Sigmoid colon (tissue), 7 donors: ENCODE measurements around the gene DNAH6. TPM values are rescaled to one million over a fixed set of nuclear protein-coding genes. Genes with fewer than 3 reads are reported as not detected.
"Not testable (repeated sequence)": the region's sequence is repeated elsewhere in the genome, so short reads cannot be mapped to it uniquely, and the experiment has no call there.

Experiments used
- DNase-seq: peaks from one replicate; pipeline ENCODE4 v3.0.0-alpha.2; 2019
- H3K27ac ChIP-seq, 4 donors: fragments of 200-600 bp; sonication (generic); one replicate each; pipeline ENCODE4 v1.5.1; 2016 to 2019; ENCODE audit warnings: mild to moderate bottlenecking in 1 of 4
- H3K27me3 ChIP-seq, 3 donors: fragments of 200-600 bp; sonication (generic); one replicate each; pipeline ENCODE4 v1.5.1; 2019; ENCODE audit warnings: mild to moderate bottlenecking in 1 of 3
- H3K36me3 ChIP-seq, 4 donors: fragments of 200-600 bp; sonication (generic); one replicate each; pipeline ENCODE4 v1.5.1; 2016 to 2019
- H3K4me1 ChIP-seq, 4 donors: fragments of 200-600 bp; sonication (generic); one replicate each; pipeline ENCODE4 v1.5.1; 2017 to 2019
- H3K4me3 ChIP-seq, 4 donors: fragments of 200-600 bp; sonication (generic); one replicate each; pipeline ENCODE4 v1.5.1; 2017 to 2019; ENCODE audit warnings: mild to moderate bottlenecking in 2 of 4, moderate library complexity in 1 of 4
- H3K9me3 ChIP-seq, 4 donors: fragments of 200-600 bp in 3 of 4; sonication (generic) in 3 of 4; one replicate each; pipeline versions ENCODE4 v1.5.1 to v1.6.1; 2013 to 2019
- EP300 ChIP-seq, 4 donors: sonication (generic); formaldehyde crosslinking; IDR thresholded peaks; one replicate each; pipeline ENCODE4 v1.6.1; 2017; ENCODE audit warnings: antibody characterized with exemption in 4 of 4
- POLR2A ChIP-seq, 2 donors: fragments of 450-650 bp; IDR thresholded peaks; one replicate each; pipeline ENCODE4 v1.6.1; 2016; ENCODE audit warnings: antibody characterized with exemption in 2 of 2, mild to moderate bottlenecking in 2 of 2, moderate library complexity in 2 of 2
- POLR2AphosphoS5 ChIP-seq, 4 donors: sonication (generic); formaldehyde crosslinking; IDR thresholded peaks; one replicate each; pipeline ENCODE4 v1.6.1; 2017; ENCODE audit warnings: antibody characterized with exemption in 4 of 4
- WGBS, 2 donors: extraction: QIAGEN DNeasy Blood & Tissue Kit; methylation state at CpG; one replicate each; pipeline ENCODE4 v1.1.7; 2013; 5-methylcytosine and 5-hydroxymethylcytosine counted together
- intact Hi-C: fragments of 100-400 bp; cut with DNase I; formaldehyde crosslinking; loops from one replicate; pipeline ENCODE4 v1.15.1; 2023
- polyA plus RNA-seq, 3 donors: library from polyadenylated mRNA; stranded (reverse); fragments of 200-250 nt; gene quantifications; one replicate each; pipeline ENCODE4 v1.2.3, GENCODE V29; 2013
- total RNA-seq, 4 donors: library from RNA; depleted of rRNA; stranded (reverse); fragments of >200 nt; gene quantifications; one replicate each; pipeline ENCODE4 v1.1.0, GENCODE V29; 2016
- TF ChIP-seq, protein P1 (sequence below), 4 experiments: fragments of 450-650 bp in 3 of 4; fragments of 200-600 bp in 1 of 4; IDR thresholded peaks; one replicate each; pipeline ENCODE4 v1.5.1; 2016 to 2019; ENCODE audit warnings: antibody characterized with exemption in 4 of 4, mild to moderate bottlenecking in 3 of 4, moderate library complexity in 2 of 4
- donor health status: healthy with polysubstance abuse.
- donor health status: Bipolar disorder and iron deficiency.
- donor health status: healthy.

DNAH6 gene
- total and polyA plus RNA-seq, 7 donors, result 0.20 to 0.55 (median 0.36) TPM; not detected in 2

- H3K36me3 ChIP-seq, result no peaks in the 10 kb centered on the region
- H3K4me1 ChIP-seq, result no peaks in the 10 kb centered on the region
- no peak for TF ChIP-seq EP300 (IDR thresholded peaks at IDR 0.05)
- no peak for TF ChIP-seq POLR2AphosphoS5 (IDR thresholded peaks at IDR 0.05)
- TF ChIP-seq POLR2A (IDR thresholded peaks at IDR 0.05), result no peak
- TF ChIP-seq, protein P1, sequence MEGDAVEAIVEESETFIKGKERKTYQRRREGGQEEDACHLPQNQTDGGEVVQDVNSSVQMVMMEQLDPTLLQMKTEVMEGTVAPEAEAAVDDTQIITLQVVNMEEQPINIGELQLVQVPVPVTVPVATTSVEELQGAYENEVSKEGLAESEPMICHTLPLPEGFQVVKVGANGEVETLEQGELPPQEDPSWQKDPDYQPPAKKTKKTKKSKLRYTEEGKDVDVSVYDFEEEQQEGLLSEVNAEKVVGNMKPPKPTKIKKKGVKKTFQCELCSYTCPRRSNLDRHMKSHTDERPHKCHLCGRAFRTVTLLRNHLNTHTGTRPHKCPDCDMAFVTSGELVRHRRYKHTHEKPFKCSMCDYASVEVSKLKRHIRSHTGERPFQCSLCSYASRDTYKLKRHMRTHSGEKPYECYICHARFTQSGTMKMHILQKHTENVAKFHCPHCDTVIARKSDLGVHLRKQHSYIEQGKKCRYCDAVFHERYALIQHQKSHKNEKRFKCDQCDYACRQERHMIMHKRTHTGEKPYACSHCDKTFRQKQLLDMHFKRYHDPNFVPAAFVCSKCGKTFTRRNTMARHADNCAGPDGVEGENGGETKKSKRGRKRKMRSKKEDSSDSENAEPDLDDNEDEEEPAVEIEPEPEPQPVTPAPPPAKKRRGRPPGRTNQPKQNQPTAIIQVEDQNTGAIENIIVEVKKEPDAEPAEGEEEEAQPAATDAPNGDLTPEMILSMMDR (IDR thresholded peaks at IDR 0.05), result no peak
- no peak overlapping the region for H3K4me3 ChIP-seq
- 89 to 96% methylated on average over 1 of the region's 1 CpG for WGBS, 2 donors
- no peak for DNase-seq
- intact Hi-C loops, result no loop called here
- no peaks in the 10 kb centered on the region for H3K9me3 ChIP-seq
- no peaks in the 10 kb centered on the region for H3K27me3 ChIP-seq
- no peak overlapping the region for H3K27ac ChIP-seq
These were observed 32.0 kb downstream of the DNAH6 start for GRCh38 chr2:84548303-84548702.

- 76 to 78% methylated on average over 1 of the region's 1 CpG for WGBS, 2 donors
- TF ChIP-seq POLR2A (IDR thresholded peaks at IDR 0.05) (no peak), POLR2AphosphoS5 (IDR thresholded peaks at IDR 0.05) (no peak), EP300 (IDR thresholded peaks at IDR 0.05) (no peak)
These were observed 34.6 kb downstream of the DNAH6 start for GRCh38 chr2:84550916-84551315.

DNA sequence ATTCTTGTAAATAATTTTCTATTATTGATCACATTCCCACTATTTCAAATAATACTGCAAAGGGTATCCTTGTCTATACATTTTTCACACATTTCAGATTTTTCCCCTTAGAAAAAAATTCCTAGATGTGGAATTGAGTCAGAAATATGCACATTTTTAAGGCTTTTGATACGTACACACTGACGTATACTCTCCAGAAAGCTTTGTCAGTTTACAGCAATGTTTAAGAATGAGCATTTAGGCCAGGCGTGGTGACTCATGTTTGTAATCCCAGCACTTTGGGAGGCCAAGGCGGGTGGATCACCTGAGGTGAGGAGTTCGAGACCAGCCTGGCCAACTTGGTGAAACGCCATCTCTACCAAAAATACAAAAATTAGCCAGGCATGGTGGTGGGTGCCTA lies 35.2 kb downstream of the DNAH6 start:
- H3K9me3 ChIP-seq, intact Hi-C loops, H3K4me1 ChIP-seq, DNase-seq, H3K27ac ChIP-seq, H3K36me3 ChIP-seq, H3K4me3 ChIP-seq, H3K27me3 ChIP-seq: not testable (repeated sequence)
- WGBS, 2 donors, result 94 to 95% methylated on average over 6 of the region's 6 CpGs

More at GRCh38 chr2:84550916-84551315, 34.6 kb downstream of the DNAH6 start:
- no peaks in the 10 kb centered on the region for H3K9me3 ChIP-seq
- intact Hi-C loops, result no loop called here
- no peak overlapping the region for H3K4me3 ChIP-seq
- H3K36me3 ChIP-seq, result no peaks in the 10 kb centered on the region
- H3K4me1 ChIP-seq, result no peaks in the 10 kb centered on the region
- no peaks in the 10 kb centered on the region for H3K27me3 ChIP-seq
- no peak for DNase-seq
- H3K27ac ChIP-seq, result no peak overlapping the region

DNA sequence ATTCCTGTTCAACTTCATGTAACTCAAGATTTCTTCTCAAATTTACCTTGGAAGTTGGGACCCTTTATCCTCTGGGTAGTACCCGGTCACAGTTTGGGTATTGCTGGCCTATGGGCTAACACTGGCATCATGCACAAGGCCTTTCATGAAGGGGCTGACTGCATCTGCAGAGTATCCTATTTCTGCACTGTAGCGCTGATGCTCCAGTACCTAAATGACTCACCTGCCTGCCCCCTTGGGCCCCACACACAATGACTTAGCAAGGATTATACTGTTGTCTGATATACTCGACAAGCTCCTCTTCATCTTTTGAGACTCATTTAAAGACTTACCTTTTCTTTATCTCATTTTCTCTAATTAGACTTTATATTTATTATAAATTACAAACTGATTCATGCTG lies 39.9 kb downstream of the DNAH6 start:
- no peak for TF ChIP-seq EP300 (IDR thresholded peaks at IDR 0.05)
- TF ChIP-seq POLR2AphosphoS5 (IDR thresholded peaks at IDR 0.05), result no peak
- TF ChIP-seq, protein P1 (IDR thresholded peaks at IDR 0.05), result no peak
- no peak for TF ChIP-seq POLR2A (IDR thresholded peaks at IDR 0.05)
- intact Hi-C loops, result no loop called here
- WGBS, 2 donors, result 88 to 93% methylated on average over 3 of the region's 3 CpGs
- Histone ChIP-seq H3K27me3 (no peaks in the 10 kb centered on the region), H3K27ac (no peak overlapping the region), H3K9me3 (peaks cover 0 to 11% (median 0%) of the 10 kb centered on the region in 4 donors), H3K36me3 (no peaks in the 10 kb centered on the region), H3K4me1 (no peaks in the 10 kb centered on the region), H3K4me3 (no peak overlapping the region)
- no peak for DNase-seq

GRCh38 chr2:84559838-84560237 lies 43.5 kb downstream of the DNAH6 start:
- Histone ChIP-seq H3K27ac (no peak overlapping the region), H3K4me3 (no peak overlapping the region), H3K9me3 (peaks cover 0 to 11% (median 0%) of the 10 kb centered on the region in 4 donors), H3K27me3 (no peaks in the 10 kb centered on the region), H3K4me1 (no peaks in the 10 kb centered on the region), H3K36me3 (no peaks in the 10 kb centered on the region)
- intact Hi-C loops, result no loop called here
- no peak for DNase-seq
- TF ChIP-seq POLR2A (IDR thresholded peaks at IDR 0.05) (no peak), POLR2AphosphoS5 (IDR thresholded peaks at IDR 0.05) (no peak)
- TF ChIP-seq, protein P1 (IDR thresholded peaks at IDR 0.05), result no peak

GRCh38 chr2:84579661-84580060 lies 63.4 kb downstream of the DNAH6 start:
- H3K36me3 ChIP-seq, result no peaks in the 10 kb centered on the region
- H3K27me3 ChIP-seq, result no peaks in the 10 kb centered on the region
- H3K4me3 ChIP-seq, result no peak overlapping the region
- DNase-seq, result no peak
- WGBS, 2 donors, result 73 to 82% methylated on average over 3 of the region's 3 CpGs
- intact Hi-C loops, result no loop called here
- H3K27ac ChIP-seq, result no peak overlapping the region
- TF ChIP-seq POLR2A (IDR thresholded peaks at IDR 0.05) (no peak), POLR2AphosphoS5 (IDR thresholded peaks at IDR 0.05) (no peak), EP300 (IDR thresholded peaks at IDR 0.05) (no peak)
- TF ChIP-seq, protein P1 (IDR thresholded peaks at IDR 0.05), result no peak
- H3K9me3 ChIP-seq, result no peaks in the 10 kb centered on the region
- no peaks in the 10 kb centered on the region for H3K4me1 ChIP-seq
